Activated CD4-positive, alpha-beta T cell treated with anti-CD3 and anti-CD28 coated beads for 24 hours (primary cell): ENCODE results near the gene SPN.
A peak's percentile ranks its signal among the peaks of the same experiment; 100 is the strongest.
"Not testable (repeated sequence)": the region's sequence is repeated elsewhere in the genome, so short reads cannot be mapped to it uniquely, and the experiment has no call there.

Experiments
- DNase-seq, 2 donors: peaks; one replicate each; pipeline ENCODE4 v3.0.0-alpha.2; 2020; ENCODE audit warnings: low read depth in 2 of 2

Gene SPN

GRCh38 chr16:29663016-29663806 lies at the start of gene SPN:
Gene SPN (plus strand): TSS chr16:29663247. CDS start chr16:29663729, 482 bp downstream.
- DNase-seq = peak in 1 of 2 donors; percentile 38

GRCh38 chr16:29613307-29614057 lies 49.6 kb upstream of the SPN start:
- peak; percentile 90 for DNase-seq

DNA sequence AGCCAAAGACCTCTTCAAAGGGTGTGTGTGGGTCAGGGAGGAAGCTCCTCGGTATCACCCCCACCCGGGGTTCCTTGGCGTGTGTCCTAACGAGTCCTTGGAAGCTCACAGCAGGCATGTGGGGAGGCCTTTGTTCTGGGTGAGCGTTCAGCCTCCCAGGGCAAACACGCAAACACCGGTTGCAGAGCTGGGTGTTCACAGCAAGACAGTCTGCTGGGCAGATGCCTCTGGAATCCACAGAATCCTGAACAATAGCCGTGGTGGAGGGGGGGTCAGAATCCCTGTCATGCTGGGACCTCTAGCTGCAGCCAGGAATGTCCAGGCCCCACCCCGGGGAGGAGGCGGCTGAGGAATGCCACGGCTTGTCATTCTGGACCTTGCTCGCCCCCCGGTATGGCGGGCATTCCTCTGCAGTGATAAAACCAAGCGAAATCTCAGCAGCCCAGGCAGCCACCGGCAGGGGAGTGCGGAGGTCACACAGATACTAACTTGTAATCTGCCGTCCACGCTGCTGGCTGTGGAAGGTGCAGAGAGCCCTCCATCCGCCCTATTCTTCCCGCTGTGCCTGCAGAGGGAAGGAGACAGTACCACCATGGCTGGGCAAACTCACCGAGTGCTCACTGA lies 48.2 kb upstream of the SPN start:
- not testable (repeated sequence) for DNase-seq

DNA sequence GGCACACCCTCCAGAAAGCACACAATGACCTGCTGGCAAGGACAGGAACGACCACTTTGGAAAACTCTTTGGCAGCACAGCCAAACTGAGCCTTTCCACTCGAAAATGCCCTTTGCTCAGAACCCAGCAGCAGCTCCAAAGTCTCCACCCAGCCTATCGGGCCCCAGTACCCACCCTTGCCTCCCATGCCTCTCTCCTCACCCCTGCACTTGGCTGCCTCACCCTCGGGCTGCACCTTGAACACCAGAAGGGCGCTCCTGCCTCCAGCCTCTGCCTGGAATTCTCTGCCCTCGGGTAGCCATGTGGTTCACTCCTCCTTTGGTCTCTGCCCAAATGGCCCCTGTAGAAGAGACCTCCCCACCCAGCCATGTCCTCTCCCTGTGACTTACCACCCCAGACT lies 46.9 kb upstream of the SPN start:
- DNase-seq = not testable (repeated sequence)

- DNase-seq = not testable (repeated sequence)
Measured at GRCh38 chr16:29620591-29620990, 42.5 kb upstream of the SPN start.

GRCh38 chr16:29622738-29623137 lies 40.3 kb upstream of the SPN start:
- DNase-seq = not testable (repeated sequence)

DNA sequence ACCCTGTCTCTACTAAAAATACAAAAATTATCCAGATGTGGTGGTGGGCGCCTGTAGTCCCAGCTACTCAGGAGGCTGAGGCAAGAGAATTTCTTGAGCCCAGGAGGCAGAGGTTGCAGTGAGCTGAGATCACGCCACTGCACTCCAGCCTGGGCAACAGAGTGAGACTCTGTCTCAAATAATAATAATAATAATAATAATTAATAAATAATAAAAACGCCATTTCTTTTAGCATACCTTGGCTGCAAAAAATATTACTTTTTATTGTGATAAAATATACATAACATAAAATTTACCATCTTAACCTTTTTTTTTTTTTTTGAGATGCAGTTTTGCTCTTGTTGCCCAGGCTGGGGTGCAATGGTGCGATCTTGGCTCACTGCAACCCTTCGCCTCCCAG lies 39.8 kb upstream of the SPN start:
- DNase-seq = not testable (repeated sequence)

GRCh38 chr16:29625114-29625513 lies 37.9 kb upstream of the SPN start:
- not testable (repeated sequence) for DNase-seq

- DNase-seq = peak; percentile 18 to 34
Measured at GRCh38 chr16:29626778-29627331, 36.2 kb upstream of the SPN start.

GRCh38 chr16:29627661-29628075 lies 35.4 kb upstream of the SPN start:
- DNase-seq = not testable (repeated sequence)

DNA sequence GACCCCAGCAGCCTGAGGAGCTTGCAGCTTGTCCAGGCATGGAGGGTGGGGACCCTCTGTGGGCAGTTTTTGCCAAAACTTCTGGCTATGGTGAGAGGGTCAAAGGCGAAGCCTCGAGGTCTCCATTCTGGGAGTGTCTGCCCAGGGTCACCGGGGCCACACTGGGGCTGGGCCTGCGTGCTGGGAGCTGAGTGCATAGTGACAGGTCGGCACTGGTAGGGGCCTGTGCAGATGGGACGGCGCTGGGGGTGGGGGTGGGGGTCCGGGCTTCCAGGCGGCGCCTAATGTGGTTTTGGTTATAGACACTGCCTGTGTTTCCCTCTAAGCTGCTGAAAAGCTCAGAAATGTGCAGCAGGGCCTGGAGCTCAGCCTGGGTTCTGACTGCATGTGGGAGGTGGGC lies 34.3 kb upstream of the SPN start:
- DNase-seq = not testable (repeated sequence)

GRCh38 chr16:29629318-29629717 lies 33.7 kb upstream of the SPN start:
- DNase-seq = not testable (repeated sequence)

DNA sequence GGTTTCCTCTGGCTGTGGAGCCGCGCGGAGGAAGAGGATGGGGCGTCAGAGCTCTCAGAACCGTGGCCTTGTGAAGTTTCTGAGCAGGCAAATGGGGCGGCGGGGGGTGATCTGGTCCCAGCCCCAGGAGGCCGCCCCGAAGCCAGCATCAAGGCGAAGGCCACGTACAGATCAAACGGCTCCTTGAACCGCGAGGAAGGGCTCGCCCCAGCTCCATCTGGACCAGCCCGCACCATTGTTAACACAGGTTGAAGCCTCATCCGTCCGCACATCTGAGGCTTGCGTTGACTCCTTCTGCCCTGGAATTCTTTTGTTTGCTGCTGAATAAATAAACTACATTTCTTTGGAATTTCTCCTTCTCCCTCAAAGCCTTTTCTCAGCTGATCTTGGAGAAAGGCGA lies 31.4 kb upstream of the SPN start:
- not testable (repeated sequence) for DNase-seq

GRCh38 chr16:29635902-29636301 lies 27.1 kb upstream of the SPN start:
- not testable (repeated sequence) for DNase-seq

GRCh38 chr16:29636368-29636767 lies 26.7 kb upstream of the SPN start:
- DNase-seq = not testable (repeated sequence)

GRCh38 chr16:29638751-29639150 lies 24.3 kb upstream of the SPN start:
- not testable (repeated sequence) for DNase-seq

GRCh38 chr16:29641561-29641960 lies 21.5 kb upstream of the SPN start:
- DNase-seq = no peak

- no peak for DNase-seq
Measured at GRCh38 chr16:29643596-29643995, 19.5 kb upstream of the SPN start.

- no peak for DNase-seq
Measured at GRCh38 chr16:29644338-29644857, 18.6 kb upstream of the SPN start.

DNA sequence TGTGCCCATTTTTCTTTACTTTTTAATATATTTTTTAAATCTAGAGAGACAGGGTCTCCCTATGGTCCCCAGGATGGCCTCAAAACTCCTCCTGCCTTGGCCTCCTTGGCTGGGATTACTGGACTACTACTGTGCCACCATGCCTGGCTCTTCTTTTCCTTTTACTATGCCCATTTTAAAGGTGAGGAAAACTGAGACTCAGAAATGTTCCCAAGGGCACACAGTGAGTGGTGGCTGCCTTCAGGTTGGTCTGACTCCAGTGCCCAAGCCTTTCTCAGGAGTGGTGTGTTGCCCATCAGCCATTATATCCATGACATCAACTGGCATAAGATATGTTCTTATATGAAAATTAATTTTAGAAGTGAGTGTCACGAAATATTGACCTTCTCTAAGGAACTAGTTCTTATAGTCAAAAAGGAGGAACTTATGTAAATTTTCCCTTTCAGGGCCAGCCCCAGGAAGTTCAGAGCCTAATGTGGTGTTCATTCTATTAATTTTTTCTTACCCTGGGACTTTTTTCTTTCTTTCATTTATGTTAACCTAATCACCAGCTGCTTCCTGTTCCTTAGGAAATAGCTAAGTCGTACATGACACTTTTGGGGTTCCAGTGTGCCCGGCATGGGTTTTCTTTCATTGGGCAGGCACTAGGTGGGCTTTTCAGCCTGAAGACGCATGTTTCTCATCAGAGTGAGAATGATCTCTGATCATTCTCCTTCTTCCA lies 17.9 kb upstream of the SPN start:
- DNase-seq = no peak

DNA sequence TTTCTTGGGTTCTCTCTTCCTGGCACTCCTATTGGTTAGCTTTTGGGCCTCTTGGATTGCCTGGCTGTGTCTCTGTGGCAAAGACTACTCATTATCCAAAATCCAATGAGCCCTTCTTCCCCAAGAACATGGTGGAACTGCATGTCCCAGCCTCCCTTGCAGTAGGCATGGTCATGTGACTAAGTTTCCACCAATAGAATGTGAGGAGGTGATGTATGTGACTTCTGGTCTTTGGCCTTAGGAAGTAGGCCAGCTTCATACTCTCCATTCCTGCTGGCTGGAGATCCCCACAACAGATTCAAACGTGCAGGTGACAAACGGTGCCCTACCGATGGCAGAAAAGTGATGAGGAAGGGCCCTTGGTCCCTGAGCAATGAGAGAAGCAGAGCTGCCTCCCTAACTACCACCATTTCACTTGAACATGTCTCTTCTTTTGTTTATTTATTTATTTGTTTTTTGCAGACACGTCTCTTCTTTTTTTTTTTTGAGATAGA lies 17.3 kb upstream of the SPN start:
- no peak for DNase-seq
